ENCODE data around the gene NECTIN2. TPM values are rescaled to one million over a fixed set of nuclear protein-coding genes. Genes with fewer than 3 reads are reported as not detected.
A peak's percentile ranks its signal among the peaks of the same experiment; 100 is the strongest.

The NECTIN2 gene
- total RNA-seq, 1 experiment from 2014 or later = 96.3 TPM

DNA sequence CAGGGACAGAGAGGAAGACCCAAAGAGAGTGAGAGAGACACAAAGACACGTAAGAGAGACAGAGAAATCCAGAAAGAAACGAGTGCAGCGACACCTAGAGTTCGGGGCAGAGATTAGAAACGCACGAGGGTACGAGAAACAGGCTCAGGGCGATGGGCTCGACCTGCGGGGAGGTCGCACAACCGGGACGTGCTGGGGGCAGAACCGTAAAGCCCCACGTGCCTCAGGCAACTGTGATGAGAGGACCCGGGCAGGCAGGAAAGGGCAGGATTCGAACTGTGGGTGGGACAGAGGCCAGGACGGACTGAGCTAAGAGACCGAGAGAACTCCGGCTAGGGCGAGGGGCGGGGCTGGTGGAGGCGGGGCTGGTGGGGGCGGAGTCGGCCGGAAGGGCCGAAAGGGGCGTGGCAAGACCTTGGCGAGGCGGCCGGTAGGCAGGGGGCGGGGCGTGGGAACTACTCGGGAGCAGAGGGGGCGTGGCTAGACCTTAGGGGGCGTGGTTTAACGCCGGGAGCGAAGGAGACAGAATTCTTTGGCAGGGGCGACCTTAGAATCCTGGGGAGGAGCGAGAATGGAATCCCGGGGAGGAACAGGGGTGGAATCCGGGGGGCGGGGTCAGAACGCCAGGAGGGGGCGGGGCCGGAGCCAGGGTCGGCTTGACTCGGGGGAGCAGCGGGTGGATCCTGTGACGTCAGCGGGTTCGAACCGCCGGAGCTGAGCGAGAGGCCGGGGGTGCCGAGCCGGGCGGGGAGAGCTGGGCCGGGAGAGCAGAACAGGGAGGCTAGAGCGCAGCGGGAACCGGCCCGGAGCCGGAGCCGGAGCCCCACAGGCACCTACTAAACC lies at the start of gene NECTIN2 (continued):
- no peak for TF ChIP-seq JUND (IDR thresholded peaks at IDR 0.05)
- TF ChIP-seq TCF7L2 (IDR thresholded peaks at IDR 0.05; ENCODE audit: borderline replicate concordance, extremely low read depth, insufficient read depth, insufficient read length) = no peak
- no peak for TF ChIP-seq ZNF274 (IDR thresholded peaks at IDR 0.05; ENCODE audit: low read depth, low read length)
- TF ChIP-seq, protein P1, sequence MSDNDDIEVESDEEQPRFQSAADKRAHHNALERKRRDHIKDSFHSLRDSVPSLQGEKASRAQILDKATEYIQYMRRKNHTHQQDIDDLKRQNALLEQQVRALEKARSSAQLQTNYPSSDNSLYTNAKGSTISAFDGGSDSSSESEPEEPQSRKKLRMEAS (IDR thresholded peaks at IDR 0.05) = peak; percentile 88
- TF ChIP-seq SP1 (IDR thresholded peaks at IDR 0.05; ENCODE audit: low read depth) = peak; percentile 69
- TF ChIP-seq EGR1 (IDR thresholded peaks at IDR 0.05; ENCODE audit: low read depth) = no peak; the same call in 1 of the 2 replicates
- peak; percentile 61 for TF ChIP-seq POLR2AphosphoS5 (IDR thresholded peaks at IDR 0.05; ENCODE audit: low read depth, low read length)

DNA sequence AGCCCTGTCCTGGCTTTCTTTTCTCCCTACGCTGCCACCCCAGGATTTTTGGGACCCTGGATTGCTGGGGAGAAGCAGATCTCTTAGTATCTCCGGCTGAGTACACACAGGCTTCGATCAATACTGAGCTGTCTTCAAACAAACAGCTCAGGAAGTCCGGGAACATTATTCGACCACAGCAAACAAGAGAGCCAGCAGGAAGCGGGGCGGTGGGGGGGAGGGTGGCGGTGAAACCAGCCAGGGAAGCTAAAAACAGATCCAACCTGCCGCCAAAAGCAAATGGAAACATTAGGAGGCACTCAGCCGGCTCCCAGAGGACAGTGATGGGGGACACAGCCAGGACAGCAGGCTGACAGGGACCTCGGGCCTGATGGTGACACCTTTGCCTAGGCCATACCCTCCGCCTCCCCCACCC lies 49.4 kb upstream of the NECTIN2 start:
- DNase-seq (ENCODE audit: low read depth, low spot score) = no peak

More for the DNA sequence above, 49.4 kb upstream of the NECTIN2 start:
- no peaks in the 10 kb centered on the region for H3K79me2 ChIP-seq (ENCODE audit: insufficient read depth, low read length)
- no peaks in the 10 kb centered on the region for H4K20me1 ChIP-seq (ENCODE audit: insufficient read depth)
- no TSS peak for BruUV-seq (replicated peaks)
- H3K4me1 ChIP-seq (ENCODE audit: control insufficient read depth in 1 of 2, insufficient read depth in 2 of 2, low read length in 2 of 2) = peaks cover 3 to 9% of the 10 kb centered on the region in 2 experiments; a peak in 3 of 4 replicates
- H3K9ac ChIP-seq (ENCODE audit: low read length) = no peak overlapping the region
- no peak overlapping the region for H3K27ac ChIP-seq (ENCODE audit: low read depth, low read length)
- no peak for ATAC-seq
- H3K4me2 ChIP-seq (ENCODE audit: low read length) = no peak overlapping the region
- ChIA-PET RAD21 (ENCODE audit: low non-redundant PET in 1 of 2, low total read pairs in 2 of 2, uncharacterized antibody in 2 of 2, unreplicated experiment in 2 of 2) (no interaction called here), POLR2A (interaction anchor here (0.7 kb wide), 1 partner anchor 94 kb away, joined by 4 read pairs; the partner anchor contains the start of gene TOMM40), CTCF (no interaction called here)
- H3K4me3 ChIP-seq (replicated peaks in 1 of 2; ENCODE audit: low read depth in 1 of 2, low read length in 2 of 2) = no peak overlapping the region
- no peaks in the 10 kb centered on the region for H3K27me3 ChIP-seq (ENCODE audit: insufficient read depth, low read length)
- TF ChIP-seq POLR2AphosphoS5 (IDR thresholded peaks at IDR 0.05; ENCODE audit: low read depth, low read length) = no peak
- TF ChIP-seq, protein P2, sequence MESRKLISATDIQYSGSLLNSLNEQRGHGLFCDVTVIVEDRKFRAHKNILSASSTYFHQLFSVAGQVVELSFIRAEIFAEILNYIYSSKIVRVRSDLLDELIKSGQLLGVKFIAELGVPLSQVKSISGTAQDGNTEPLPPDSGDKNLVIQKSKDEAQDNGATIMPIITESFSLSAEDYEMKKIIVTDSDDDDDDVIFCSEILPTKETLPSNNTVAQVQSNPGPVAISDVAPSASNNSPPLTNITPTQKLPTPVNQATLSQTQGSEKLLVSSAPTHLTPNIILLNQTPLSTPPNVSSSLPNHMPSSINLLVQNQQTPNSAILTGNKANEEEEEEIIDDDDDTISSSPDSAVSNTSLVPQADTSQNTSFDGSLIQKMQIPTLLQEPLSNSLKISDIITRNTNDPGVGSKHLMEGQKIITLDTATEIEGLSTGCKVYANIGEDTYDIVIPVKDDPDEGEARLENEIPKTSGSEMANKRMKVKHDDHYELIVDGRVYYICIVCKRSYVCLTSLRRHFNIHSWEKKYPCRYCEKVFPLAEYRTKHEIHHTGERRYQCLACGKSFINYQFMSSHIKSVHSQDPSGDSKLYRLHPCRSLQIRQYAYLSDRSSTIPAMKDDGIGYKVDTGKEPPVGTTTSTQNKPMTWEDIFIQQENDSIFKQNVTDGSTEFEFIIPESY (IDR thresholded peaks at IDR 0.05; ENCODE audit: extremely low read depth, insufficient replicate concordance, low read length) = no peak
- no peak for TF ChIP-seq RAD21 (IDR thresholded peaks at IDR 0.05; ENCODE audit: low read depth)
- TF ChIP-seq JUND (IDR thresholded peaks at IDR 0.05) = no peak
- H3K36me3 ChIP-seq (ENCODE audit: control insufficient read depth in 1 of 2, insufficient read depth in 2 of 2, low read length in 2 of 2) = peaks cover 17 to 27% of the 10 kb centered on the region in 2 experiments; a peak in 3 of 4 replicates
- intact Hi-C loops (cut with micrococcal nuclease) = no loop called here
- no peaks in the 10 kb centered on the region for H3K9me3 ChIP-seq (ENCODE audit: control insufficient read depth in 1 of 2, insufficient read depth in 1 of 2, low read depth in 1 of 2, low read length in 2 of 2)
- no peaks in the 10 kb centered on the region for H3K9me2 ChIP-seq (ENCODE audit: insufficient read depth)
- no peak overlapping the region for H2AFZ ChIP-seq (ENCODE audit: low read depth, low read length, poor library complexity, severe bottlenecking)
